ENCODE data around the gene ZNF593OS.

- TF ChIP-seq POLR2AphosphoS2 (IDR thresholded peaks at IDR 0.05; ENCODE audit: low read depth, low read length) = no peak
- no peak for TF ChIP-seq ELK1 (IDR thresholded peaks at IDR 0.05; ENCODE audit: low read depth, low read length)
- no peak for TF ChIP-seq SREBF1 (IDR thresholded peaks at IDR 0.05; ENCODE audit: low read length)
- no peak for TF ChIP-seq SP1 (IDR thresholded peaks at IDR 0.05; ENCODE audit: low read depth, low read length)
- no peak for TF ChIP-seq ZNF384 (IDR thresholded peaks at IDR 0.05; ENCODE audit: borderline replicate concordance, low read depth, low read length)
- no peak for TF ChIP-seq USF1 (IDR thresholded peaks at IDR 0.05; ENCODE audit: borderline replicate concordance, extremely low read length, insufficient read depth, low read depth, low read length)
- TF ChIP-seq CBFB (IDR thresholded peaks at IDR 0.05; ENCODE audit: low read depth) = no peak
- TF ChIP-seq CREB1 (IDR thresholded peaks at IDR 0.05; ENCODE audit: low read depth) = no peak
- no peak for TF ChIP-seq JUND (IDR thresholded peaks at IDR 0.05; ENCODE audit: low read depth, low read length)
- TF ChIP-seq CTCF (IDR thresholded peaks at IDR 0.05 in 2 of 3, conservative IDR thresholded peaks at IDR 0.05 in 1 of 3; ENCODE audit: control insufficient read depth in 2 of 3, extremely low read depth in 1 of 3, insufficient read depth in 1 of 3, low read depth in 3 of 3, low read length in 3 of 3) = no peak
- no peak for TF ChIP-seq SMC3 (IDR thresholded peaks at IDR 0.05; ENCODE audit: borderline replicate concordance, low read length)
Observed at GRCh38 chr1:26170472-26170821, 1.2 kb downstream of the ZNF593OS start.

Data from GM12878 (cell line).